GM12878 (cell line): ENCODE data around the gene MAPKAP1. TPM values are rescaled to one million over a fixed set of nuclear protein-coding genes. Genes with fewer than 3 reads are reported as not detected.

Source experiments
- ATF2 ChIP-seq: IDR thresholded peaks from 2 replicates; pipeline ENCODE4 v1.6.1; 2012; ENCODE audit warnings: low read length, inconsistent platforms
- CHD4 ChIP-seq: fragments of 200-600 bp; sonication (generic); IDR thresholded peaks from 2 replicates; pipeline ENCODE4 v1.6.1; 2016; ENCODE audit warnings: mild to moderate bottlenecking
- CTCF ChIP-seq, 3 experiments: IDR thresholded peaks in 2 of 3; conservative IDR thresholded peaks in 1 of 3; 2 replicates each; pipeline ENCODE4 v1.5.1; 2011; ENCODE audit warnings: low read depth in 3 of 3, low read length in 3 of 3, mild to moderate bottlenecking in 3 of 3, control low read depth in 2 of 3, moderate library complexity in 2 of 3, inconsistent platforms in 1 of 3, mixed read lengths in 1 of 3; ENCODE audit not compliant: control insufficient read depth in 2 of 3, insufficient read depth in 1 of 3; ENCODE audit errors: extremely low read depth in 1 of 3
- DPF2 ChIP-seq: fragments of 450-650 bp; IDR thresholded peaks from 2 replicates; pipeline ENCODE4 v1.6.1; 2017; ENCODE audit warnings: mild to moderate bottlenecking
- E4F1 ChIP-seq: fragments of 450-650 bp; IDR thresholded peaks from 2 replicates; pipeline ENCODE4 v1.6.1; 2018; ENCODE audit warnings: borderline replicate concordance, mild to moderate bottlenecking; ENCODE audit not compliant: partially characterized antibody
- ESRRA ChIP-seq: IDR thresholded peaks from 2 replicates; pipeline ENCODE4 v1.6.1; 2012; ENCODE audit warnings: mild to moderate bottlenecking, low read length, improper control_type of control experiment
- FOS ChIP-seq: IDR thresholded peaks from 3 replicates; pipeline ENCODE4 v1.6.1; 2011; ENCODE audit warnings: borderline replicate concordance; ENCODE audit not compliant: insufficient read length; ENCODE audit errors: extremely low read depth
- KAT2A ChIP-seq: conservative IDR thresholded peaks from 2 replicates; pipeline ENCODE4 v1.6.1; 2011; ENCODE audit warnings: low read depth, low read length; ENCODE audit not compliant: control insufficient read depth
- MEF2B ChIP-seq: fragments of 450-650 bp; IDR thresholded peaks from 2 replicates; pipeline ENCODE4 v1.6.1; 2018; ENCODE audit warnings: mild to moderate bottlenecking, moderate library complexity; ENCODE audit not compliant: partially characterized antibody, poor library complexity, severe bottlenecking
- NBN ChIP-seq: fragments of 450-650 bp; IDR thresholded peaks from 2 replicates; pipeline ENCODE4 v1.6.1; 2016
- RAD51 ChIP-seq: fragments of 450-650 bp; IDR thresholded peaks from 2 replicates; pipeline ENCODE4 v1.6.1; 2016; ENCODE audit warnings: moderate library complexity, mild to moderate bottlenecking, inconsistent platforms
- REST ChIP-seq: IDR thresholded peaks from 2 replicates; pipeline ENCODE4 v1.6.1; 2012; ENCODE audit warnings: mild to moderate bottlenecking, low read depth, low read length
- SMC3 ChIP-seq: IDR thresholded peaks from 2 replicates; pipeline ENCODE4 v1.6.1; 2011; ENCODE audit warnings: low read length, improper control_type of control experiment, borderline replicate concordance
- SREBF2 ChIP-seq: IDR thresholded peaks from 2 replicates; pipeline ENCODE4 v1.6.1; 2012; ENCODE audit warnings: mild to moderate bottlenecking, low read length
- SUPT20H ChIP-seq: IDR thresholded peaks from 2 replicates; pipeline ENCODE4 v1.6.1; 2011; ENCODE audit warnings: low read depth, mild to moderate bottlenecking, low read length, moderate library complexity, borderline replicate concordance; ENCODE audit not compliant: control insufficient read depth
- USF2 ChIP-seq: IDR thresholded peaks from 2 replicates; pipeline ENCODE4 v1.6.1; 2011; ENCODE audit warnings: low read depth, low read length, improper control_type of control experiment, borderline replicate concordance
- YBX1 ChIP-seq: fragments of 450-650 bp; IDR thresholded peaks from 2 replicates; pipeline ENCODE4 v1.6.1; 2016; ENCODE audit warnings: antibody characterized with exemption
- ZNF217 ChIP-seq: fragments of 450-650 bp; IDR thresholded peaks from 2 replicates; pipeline ENCODE4 v1.6.1; 2017; ENCODE audit warnings: antibody characterized with exemption, mild to moderate bottlenecking
- ZNF384 ChIP-seq: IDR thresholded peaks from 2 replicates; pipeline ENCODE4 v1.6.1; 2012; ENCODE audit warnings: low read depth, mild to moderate bottlenecking, low read length, improper control_type of control experiment, borderline replicate concordance
- polyA plus RNA-seq, 11 experiments: library from polyadenylated mRNA; depleted of rRNA in 4 of 11; unstranded in 6 of 11; stranded (reverse) in 5 of 11; fragments of >200 nt; fragmentation: Nextera tagmentation in 4 of 11; fragmentation: Illumina TruSeq in 1 of 11; extraction: Ambion mirVana in 4 of 11; extraction: Trizol in 1 of 11; gene quantifications; 1 replicate in 1 of 11; 2 replicates in 10 of 11; pipeline versions ENCODE4 v1.2.1 to v1.2.3, GENCODE V29; 2011 to 2016; ENCODE audit warnings: inconsistent platforms in 2 of 11, missing spikeins in 2 of 11, low read depth in 1 of 11
- total RNA-seq, 4 experiments: library from RNA; depleted of rRNA in 3 of 4; stranded (reverse); fragments of >200 nt in 3 of 4; fragmentation: Illumina TruSeq in 1 of 4; extraction: Trizol in 1 of 4; gene quantifications; 2 replicates each; pipeline versions ENCODE4 v1.2.1 to v1.2.3, GENCODE V29; 2013 to 2021

The MAPKAP1 gene
- total and polyA plus RNA-seq, 10 of the 15 experiments (the other 5 are each of a cell fraction or from before 2014, with no cell fraction given) = 5.1 to 188 (median 105) TPM

- no peak for TF ChIP-seq ZNF217
- no peak for TF ChIP-seq SUPT20H
- peak; percentile 81 for TF ChIP-seq SMC3
- no peak for TF ChIP-seq E4F1
- no peak for TF ChIP-seq REST
- peak; percentile 44; the same call in 1 of the 2 replicates for TF ChIP-seq DPF2
- no peak for TF ChIP-seq RAD51
- no peak for TF ChIP-seq KAT2A
- TF ChIP-seq FOS = no peak
- TF ChIP-seq NBN = no peak
- TF ChIP-seq ATF2 = no peak
- TF ChIP-seq MEF2B = peak; percentile 72
- TF ChIP-seq SREBF2 = no peak
- TF ChIP-seq ZNF384 = no peak
- TF ChIP-seq CHD4 = no peak
- no peak for TF ChIP-seq ESRRA
- no peak for TF ChIP-seq USF2
- TF ChIP-seq YBX1 = no peak
- peak; percentile 75 to 95 (median 87); a peak in 5 of 6 replicates for TF ChIP-seq CTCF (IDR thresholded peaks at IDR 0.05 in 2 of 3, conservative IDR thresholded peaks at IDR 0.05 in 1 of 3; ENCODE audit: control insufficient read depth in 2 of 3, extremely low read depth in 1 of 3, insufficient read depth in 1 of 3, low read depth in 3 of 3, low read length in 3 of 3)
Measured at GRCh38 chr9:125407974-125408900, 298.8 kb downstream of the MAPKAP1 start (continued).
